GM10266 (cell line): ENCODE results near the gene BCL11A.

Experiments
- DNase-seq: peaks from one replicate; pipeline ENCODE4 v3.0.0; 2012; ENCODE audit errors: extremely low spot score
- CTCF ChIP-seq: IDR thresholded peaks from 2 replicates; pipeline ENCODE4 v1.5.1; 2012; ENCODE audit warnings: mild to moderate bottlenecking, low read depth; ENCODE audit not compliant: control insufficient read depth, insufficient read depth; ENCODE audit errors: missing control alignments

Gene BCL11A

GRCh38 chr2:60415814-60416213 lies 137.6 kb downstream of the BCL11A start:
- TF ChIP-seq CTCF = no peak
- DNase-seq = no peak

- DNase-seq = no peak
- TF ChIP-seq CTCF = no peak
Observed at GRCh38 chr2:60414495-60415138, 138.8 kb downstream of the BCL11A start.

- DNase-seq = no peak
- no peak for TF ChIP-seq CTCF
Observed at GRCh38 chr2:60413814-60414168, 139.7 kb downstream of the BCL11A start.

- no peak for DNase-seq
- TF ChIP-seq CTCF = no peak
Observed at GRCh38 chr2:60413069-60413813, 140.2 kb downstream of the BCL11A start.

GRCh38 chr2:60412620-60413019 lies 140.8 kb downstream of the BCL11A start:
- no peak for DNase-seq

GRCh38 chr2:60412027-60412426 lies 141.4 kb downstream of the BCL11A start:
- no peak for DNase-seq
- no peak for TF ChIP-seq CTCF

More at GRCh38 chr2:60412620-60413019, 140.8 kb downstream of the BCL11A start:
- no peak for TF ChIP-seq CTCF

GRCh38 chr2:60411295-60411694 lies 142.2 kb downstream of the BCL11A start:
- DNase-seq = no peak
- no peak for TF ChIP-seq CTCF
